Transverse colon (tissue), 4 donors: ENCODE measurements around the gene NATD1. TPM values are rescaled to one million over a fixed set of nuclear protein-coding genes. Genes with fewer than 3 reads are reported as not detected.

ENCODE experiments used
- DNase-seq: peaks from one replicate; pipeline ENCODE4 v3.0.0-alpha.2; 2019
- H3K27ac ChIP-seq, 4 donors: fragments of 200-600 bp; sonication (generic); 2 replicates each; pipeline ENCODE4 v1.5.1; 2016 to 2018; ENCODE audit warnings: inconsistent platforms in 4 of 4
- H3K27me3 ChIP-seq: fragments of 200-600 bp; sonication (generic); 2 replicates; pipeline ENCODE4 v1.5.1; 2017; ENCODE audit warnings: inconsistent platforms
- H3K36me3 ChIP-seq, 4 donors: fragments of 200-600 bp; sonication (generic); 2 replicates each; pipeline ENCODE4 v1.5.1; 2017 to 2019; ENCODE audit warnings: inconsistent platforms in 4 of 4
- H3K4me1 ChIP-seq, 4 donors: fragments of 200-600 bp; sonication (generic); 2 replicates each; pipeline ENCODE4 v1.5.1; 2017 to 2020; ENCODE audit warnings: inconsistent platforms in 4 of 4
- H3K4me3 ChIP-seq, 4 donors: fragments of 200-600 bp; sonication (generic); 1 replicate in 1 of 4; 2 replicates in 3 of 4; pipeline versions ENCODE4 v1.5.1 to v1.6.1; 2017 to 2019; ENCODE audit warnings: inconsistent platforms in 4 of 4
- H3K9me3 ChIP-seq, 2 donors: fragments of 200-600 bp; sonication (generic); 2 replicates each; pipeline ENCODE4 v1.5.1; 2017 to 2019; ENCODE audit warnings: inconsistent platforms in 2 of 2
- EP300 ChIP-seq: sonication (generic); formaldehyde crosslinking; IDR thresholded peaks from one replicate; pipeline ENCODE4 v1.6.1; 2017; ENCODE audit warnings: antibody characterized with exemption, low read depth
- POLR2A ChIP-seq: fragments of 450-650 bp; IDR thresholded peaks from one replicate; pipeline ENCODE4 v1.6.1; 2016; ENCODE audit warnings: antibody characterized with exemption, mild to moderate bottlenecking, moderate library complexity
- POLR2AphosphoS5 ChIP-seq, 3 donors: sonication (generic); formaldehyde crosslinking; IDR thresholded peaks; one replicate each; pipeline ENCODE4 v1.6.1; 2016; ENCODE audit warnings: antibody characterized with exemption in 3 of 3
- WGBS, 2 donors: methylation state at CpG; one replicate each; pipeline ENCODE4 v1.1.5; 2018; ENCODE audit warnings: low coverage in 1 of 2; 5-methylcytosine and 5-hydroxymethylcytosine counted together
- in situ Hi-C, 4 donors: fragments of 200-750 bp; cut with MboI; loops; one replicate each; pipeline versions ENCODE4 v1.15.0 to v1.15.1; 2017; ENCODE audit warnings: low sequenced_read_pairs in 3 of 4, low pct_ligation_motif_present in 1 of 4, low pct_unique_long_range_greater_than_20kb in 1 of 4
- intact Hi-C: fragments of 100-400 bp; cut with DNase I; formaldehyde crosslinking; loops from one replicate; pipeline ENCODE4 v1.15.1; 2023; ENCODE audit warnings: low total_unique reads
- small RNA-seq, 4 donors: library from RNA; depleted of rRNA; stranded (forward); fragments of <200 nt; gene quantifications; one replicate each; pipeline ENCODE3, GENCODE V24; 2016
- total RNA-seq, 4 donors: library from RNA; depleted of rRNA; stranded (reverse); fragments of >200 nt; gene quantifications; one replicate each; pipeline ENCODE4 v1.1.0, GENCODE V29; 2016
- TF ChIP-seq, protein P1 (sequence below), 5 experiments: fragments of 200-600 bp in 3 of 5; fragments of 450-650 bp in 2 of 5; sonication (generic) in 3 of 5; IDR thresholded peaks; 1 replicate in 2 of 5; 2 replicates in 3 of 5; pipeline ENCODE4 v1.5.1; 2016 to 2017; ENCODE audit warnings: antibody characterized with exemption in 5 of 5, inconsistent platforms in 3 of 5, mild to moderate bottlenecking in 2 of 5, moderate library complexity in 1 of 5

NATD1 gene
- total RNA-seq, 4 donors from 2014 or later, result 1.4 to 7.9 (median 5.0) TPM

DNA sequence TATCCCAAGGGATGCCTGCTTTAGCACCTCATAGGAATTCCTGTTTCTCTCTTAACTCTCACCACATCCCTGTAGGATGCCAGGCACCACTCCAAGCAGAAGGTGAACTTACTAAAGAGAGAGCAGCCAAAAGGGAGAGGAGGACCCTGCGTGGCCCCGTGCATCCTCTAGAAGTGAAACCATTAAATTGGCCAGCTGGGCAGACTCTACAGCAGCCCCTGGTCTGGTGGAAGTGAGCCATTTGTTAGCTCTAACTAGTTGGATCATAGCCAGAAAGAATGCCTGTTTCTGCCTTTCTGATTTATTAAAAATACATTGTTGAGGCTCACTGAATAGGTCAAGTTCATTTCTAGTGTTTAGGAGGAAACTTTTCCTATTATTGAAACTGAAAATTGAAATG is 61.5 kb downstream of the NATD1 start:
- intact Hi-C loops, result no loop called here
- 54% methylated on average over 2 of the region's 2 CpGs; no CpG with 5 or more reads in 1 of the 2 donors for WGBS, 2 donors
- Histone ChIP-seq H3K4me3 (no peak overlapping the region), H3K9me3 (no peaks in the 10 kb centered on the region), H3K36me3 (no peaks in the 10 kb centered on the region), H3K27ac (no peak overlapping the region), H3K27me3 (no peaks in the 10 kb centered on the region), H3K4me1 (peaks cover 0 to 11% (median 4%) of the 10 kb centered on the region in 4 donors)
- TF ChIP-seq POLR2AphosphoS5 (IDR thresholded peaks at IDR 0.05) (no peak), POLR2A (no peak), EP300 (no peak)
- TF ChIP-seq, protein P1, sequence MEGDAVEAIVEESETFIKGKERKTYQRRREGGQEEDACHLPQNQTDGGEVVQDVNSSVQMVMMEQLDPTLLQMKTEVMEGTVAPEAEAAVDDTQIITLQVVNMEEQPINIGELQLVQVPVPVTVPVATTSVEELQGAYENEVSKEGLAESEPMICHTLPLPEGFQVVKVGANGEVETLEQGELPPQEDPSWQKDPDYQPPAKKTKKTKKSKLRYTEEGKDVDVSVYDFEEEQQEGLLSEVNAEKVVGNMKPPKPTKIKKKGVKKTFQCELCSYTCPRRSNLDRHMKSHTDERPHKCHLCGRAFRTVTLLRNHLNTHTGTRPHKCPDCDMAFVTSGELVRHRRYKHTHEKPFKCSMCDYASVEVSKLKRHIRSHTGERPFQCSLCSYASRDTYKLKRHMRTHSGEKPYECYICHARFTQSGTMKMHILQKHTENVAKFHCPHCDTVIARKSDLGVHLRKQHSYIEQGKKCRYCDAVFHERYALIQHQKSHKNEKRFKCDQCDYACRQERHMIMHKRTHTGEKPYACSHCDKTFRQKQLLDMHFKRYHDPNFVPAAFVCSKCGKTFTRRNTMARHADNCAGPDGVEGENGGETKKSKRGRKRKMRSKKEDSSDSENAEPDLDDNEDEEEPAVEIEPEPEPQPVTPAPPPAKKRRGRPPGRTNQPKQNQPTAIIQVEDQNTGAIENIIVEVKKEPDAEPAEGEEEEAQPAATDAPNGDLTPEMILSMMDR (IDR thresholded peaks at IDR 0.05), result no peak
- DNase-seq, result no peak
- in situ Hi-C loops, result no loop called here

DNA sequence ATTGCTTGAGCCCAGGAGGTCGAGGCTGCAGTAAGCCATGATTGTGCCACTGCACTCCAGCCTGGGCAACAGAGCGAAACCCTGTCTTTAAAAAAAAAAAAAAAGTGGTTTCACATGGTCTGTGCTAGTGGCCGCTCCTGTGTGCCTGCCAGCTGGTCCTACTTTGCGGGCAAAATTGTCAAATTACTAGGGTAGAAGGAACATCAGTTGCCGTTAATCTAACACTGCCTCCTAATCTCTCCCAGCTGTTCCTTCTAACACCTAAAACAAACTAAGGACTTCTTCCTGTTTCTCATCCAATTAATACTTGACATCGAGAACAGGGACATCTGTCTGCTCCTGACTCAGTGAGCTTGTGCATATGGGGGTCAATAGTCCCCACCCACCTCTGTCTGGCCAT is 63.1 kb downstream of the NATD1 start:
- H3K27ac ChIP-seq, result no peak overlapping the region
- H3K4me1 ChIP-seq, result peaks cover 0 to 11% (median 4%) of the 10 kb centered on the region in 4 donors
- no peaks in the 10 kb centered on the region for H3K27me3 ChIP-seq
- H3K9me3 ChIP-seq, result no peaks in the 10 kb centered on the region
- TF ChIP-seq EP300, result no peak
- TF ChIP-seq POLR2A, result no peak
- TF ChIP-seq, protein P1 (IDR thresholded peaks at IDR 0.05), result no peak
- TF ChIP-seq POLR2AphosphoS5 (IDR thresholded peaks at IDR 0.05), result no peak
- peaks cover 0 to 9% (median 0%) of the 10 kb centered on the region in 4 donors for H3K36me3 ChIP-seq
- DNase-seq, result no peak
- WGBS, 2 donors, result 55 to 92% methylated on average over 2 to 6 of the region's 6 CpGs
- no peak overlapping the region for H3K4me3 ChIP-seq
- intact Hi-C loops, result no loop called here
- in situ Hi-C loops, result no loop called here

DNA sequence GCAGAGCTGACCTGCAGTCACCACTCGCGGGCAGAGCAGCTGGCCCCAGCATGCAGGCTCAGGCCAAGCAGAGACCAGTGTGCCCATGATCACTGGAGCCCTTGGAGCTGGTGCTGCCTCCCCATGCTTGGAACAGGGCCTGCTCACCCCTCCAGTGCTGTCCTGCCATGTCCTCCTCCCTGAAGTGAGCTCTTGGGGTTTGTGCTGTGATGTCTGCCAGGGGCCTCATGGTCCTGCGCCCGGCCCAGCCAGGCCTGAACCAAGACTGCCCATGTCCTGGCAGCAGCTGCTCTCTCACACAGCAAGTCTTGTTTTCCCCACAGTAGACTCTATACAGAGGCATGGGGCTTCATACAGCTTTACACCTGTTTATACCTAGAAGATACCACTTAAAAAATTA is 63.8 kb downstream of the NATD1 start:
- intact Hi-C loops (no loop called here), in situ Hi-C loops (no loop called here)
- Histone ChIP-seq H3K27me3 (no peaks in the 10 kb centered on the region), H3K4me1 (peaks cover 0 to 9% (median 4%) of the 10 kb centered on the region in 4 donors), H3K4me3 (no peak overlapping the region), H3K36me3 (peaks cover 0 to 13% (median 0%) of the 10 kb centered on the region in 4 donors), H3K9me3 (no peaks in the 10 kb centered on the region), H3K27ac (no peak overlapping the region)
- no peak for DNase-seq
- WGBS, 2 donors, result 100% methylated on average over 4 of the region's 4 CpGs; no CpG with 5 or more reads in 1 of the 2 donors
- no peak for TF ChIP-seq EP300
- no peak for TF ChIP-seq POLR2AphosphoS5 (IDR thresholded peaks at IDR 0.05)
- TF ChIP-seq, protein P1 (IDR thresholded peaks at IDR 0.05), result no peak
- no peak for TF ChIP-seq POLR2A

Small RNA genes lying within 50 kb of the gene (small RNA-seq; reads per million reads assigned to genes)
- 0 reads per million in 4 donors for gene RN7SL426P

Other genes with a start within 250 kb of the NATD1 start
- 100 to 1,000 TPM in 2 of 4 donors, 10 to 100 TPM in 2; 95.5 to 123 (median 108) TPM for gene USP22, start 210.4 kb downstream of the NATD1 start, total RNA-seq
- gene DHRS7B, start 126.4 kb downstream of the NATD1 start, total RNA-seq, result 10 to 100 TPM; 14.6 to 80.6 (median 47.7) TPM
- gene TMEM11, start 39.2 kb downstream of the NATD1 start, total RNA-seq, result 10 to 100 TPM; 15.1 to 35.0 (median 24.5) TPM
- gene MAP2K3, start 31.3 kb upstream of the NATD1 start, total RNA-seq, result 100 to 1,000 TPM in 1 of 4 donors, 10 to 100 TPM in 3; 44.4 to 148 (median 59.6) TPM
- 1 to 10 TPM; 1.1 to 2.5 (median 2.3) TPM for gene KCNJ12, start 122.9 kb upstream of the NATD1 start, total RNA-seq